RCC 7860 (cell line): ENCODE data around the gene RNF144A.
"Not testable (repeated sequence)": the region's sequence is repeated elsewhere in the genome, so short reads cannot be mapped to it uniquely, and the experiment has no call there.

Experiments
- DNase-seq: peaks from one replicate; pipeline ENCODE4 v3.0.0-alpha.2; 2015; ENCODE audit warnings: low spot score
- FAIRE-seq: peaks from 2 replicates; lab custom pipeline; 2012; peaks lifted over from hg19 to GRCh38; lab: Jason Lieb, UNC

RNF144A gene

GRCh38 chr2:6995391-6996097 lies 78.3 kb downstream of the RNF144A start:
- FAIRE-seq = no peak

GRCh38 chr2:6999211-6999877 lies 82.1 kb downstream of the RNF144A start:
- DNase-seq = no peak
- no peak for FAIRE-seq

More at GRCh38 chr2:6995391-6996097, 78.3 kb downstream of the RNF144A start:
- DNase-seq = no peak

GRCh38 chr2:7001395-7001794 lies 84.2 kb downstream of the RNF144A start:
- not testable (repeated sequence) for DNase-seq, FAIRE-seq

GRCh38 chr2:7003895-7004294 lies 86.7 kb downstream of the RNF144A start:
- FAIRE-seq = no peak
- no peak for DNase-seq

GRCh38 chr2:7004636-7005035 lies 87.4 kb downstream of the RNF144A start:
- no peak for DNase-seq
- FAIRE-seq = no peak

- FAIRE-seq (no peak), DNase-seq (no peak)
Observed at GRCh38 chr2:7007488-7007845, 90.3 kb downstream of the RNF144A start.

GRCh38 chr2:7007846-7008741 lies 90.9 kb downstream of the RNF144A start:
- DNase-seq (peak; percentile 30), FAIRE-seq (no peak)

- no peak for FAIRE-seq
- no peak for DNase-seq
Observed at GRCh38 chr2:7009207-7009911, 92.1 kb downstream of the RNF144A start.

- DNase-seq (peak; percentile 11), FAIRE-seq (no peak)
Observed at GRCh38 chr2:7010391-7011054, 93.3 kb downstream of the RNF144A start.

GRCh38 chr2:7011356-7012083 lies 94.3 kb downstream of the RNF144A start:
- no peak for FAIRE-seq
- peak; percentile 43 for DNase-seq

GRCh38 chr2:7012141-7012764 lies 95.0 kb downstream of the RNF144A start:
- DNase-seq (no peak), FAIRE-seq (no peak)

- no peak for FAIRE-seq
Observed at GRCh38 chr2:7013471-7014160, 96.4 kb downstream of the RNF144A start.

GRCh38 chr2:7014174-7014640 lies 97.0 kb downstream of the RNF144A start:
- FAIRE-seq = no peak
- peak; percentile 4 for DNase-seq

More at GRCh38 chr2:7013471-7014160, 96.4 kb downstream of the RNF144A start:
- DNase-seq = peak; percentile 7

- FAIRE-seq = no peak
Observed at GRCh38 chr2:7015007-7015950, 98.1 kb downstream of the RNF144A start.

GRCh38 chr2:7016148-7016547 lies 98.9 kb downstream of the RNF144A start:
- FAIRE-seq (no peak), DNase-seq (no peak)

More at GRCh38 chr2:7015007-7015950, 98.1 kb downstream of the RNF144A start:
- no peak for DNase-seq

- FAIRE-seq = no peak
- no peak for DNase-seq
Observed at GRCh38 chr2:7016601-7017211, 99.5 kb downstream of the RNF144A start.
